Measurements from ENCODE around the gene CCDC144A. TPM values are rescaled to one million over a fixed set of nuclear protein-coding genes. Genes with fewer than 3 reads are reported as not detected.
A peak's percentile ranks its signal among the peaks of the same experiment; 100 is the strongest.
"Not testable (repeated sequence)": the region's sequence is repeated elsewhere in the genome, so short reads cannot be mapped to it uniquely, and the experiment has no call there.

The CCDC144A gene
- polyA plus RNA-seq, 3 donors: 0.05 to 0.23 TPM; not detected in 1

GRCh38 chr17:16788889-16789536 is 99.0 kb downstream of the CCDC144A start:
- H3K27me3 Mint-ChIP-seq (ENCODE audit: low read depth in 3 of 3); H3K4me2 ChIP-seq (replicated peaks; ENCODE audit: extremely low read depth, low read length, poor library complexity, severe bottlenecking); H3K4me1 ChIP-seq (ENCODE audit: control insufficient read depth in 1 of 2, insufficient read depth in 2 of 2, low read length in 2 of 2); H3K36me3 Mint-ChIP-seq; H2AFZ ChIP-seq (ENCODE audit: insufficient read depth, low read depth, low read length, poor library complexity, severe bottlenecking); H3K4me1 Mint-ChIP-seq; H3K79me2 ChIP-seq (ENCODE audit: insufficient read depth, low read length); H3K27ac Mint-ChIP-seq; H3K9me3 ChIP-seq (replicated peaks in 1 of 2; ENCODE audit: control insufficient read depth in 1 of 2, insufficient read depth in 1 of 2, low read length in 2 of 2); H4K20me1 ChIP-seq (ENCODE audit: insufficient read depth, low read length); H3K9ac ChIP-seq (ENCODE audit: insufficient read depth, low read length, poor library complexity, severe bottlenecking); H3K4me3 ChIP-seq (replicated peaks in 1 of 3; ENCODE audit: low read depth in 2 of 3, low read length in 3 of 3); intact Hi-C loops (cut with micrococcal nuclease); H3K27ac ChIP-seq (ENCODE audit: low read depth in 1 of 2, low read length in 2 of 2); H3K9me3 Mint-ChIP-seq; H3K27me3 ChIP-seq (ENCODE audit: control insufficient read depth in 2 of 2, insufficient read depth in 2 of 2, low read length in 2 of 2); H3K4me3 Mint-ChIP-seq; H3K36me3 ChIP-seq (replicated peaks in 1 of 2; ENCODE audit: control insufficient read depth in 1 of 2, insufficient read depth in 2 of 2, low read length in 2 of 2); DNase-seq: not testable (repeated sequence)
- WGBS (ENCODE audit: insufficient coverage): 60% methylated on average over 1 of the region's 11 CpGs

GRCh38 chr17:16789622-16790021 is 99.6 kb downstream of the CCDC144A start:
- H3K9me3 Mint-ChIP-seq; H3K79me2 ChIP-seq (ENCODE audit: insufficient read depth, low read length); DNase-seq; H2AFZ ChIP-seq (ENCODE audit: insufficient read depth, low read depth, low read length, poor library complexity, severe bottlenecking); H3K27ac ChIP-seq (ENCODE audit: low read depth in 1 of 2, low read length in 2 of 2); H3K9ac ChIP-seq (ENCODE audit: insufficient read depth, low read length, poor library complexity, severe bottlenecking); H3K9me3 ChIP-seq (replicated peaks in 1 of 2; ENCODE audit: control insufficient read depth in 1 of 2, insufficient read depth in 1 of 2, low read length in 2 of 2); H3K36me3 Mint-ChIP-seq; H3K4me3 Mint-ChIP-seq; H3K36me3 ChIP-seq (replicated peaks in 1 of 2; ENCODE audit: control insufficient read depth in 1 of 2, insufficient read depth in 2 of 2, low read length in 2 of 2); H3K4me2 ChIP-seq (replicated peaks; ENCODE audit: extremely low read depth, low read length, poor library complexity, severe bottlenecking); H3K4me1 ChIP-seq (ENCODE audit: control insufficient read depth in 1 of 2, insufficient read depth in 2 of 2, low read length in 2 of 2); H3K27me3 Mint-ChIP-seq (ENCODE audit: low read depth in 3 of 3); intact Hi-C loops (cut with micrococcal nuclease); H4K20me1 ChIP-seq (ENCODE audit: insufficient read depth, low read length); H3K4me3 ChIP-seq (replicated peaks in 1 of 3; ENCODE audit: low read depth in 2 of 3, low read length in 3 of 3); H3K27me3 ChIP-seq (ENCODE audit: control insufficient read depth in 2 of 2, insufficient read depth in 2 of 2, low read length in 2 of 2); H3K4me1 Mint-ChIP-seq: not testable (repeated sequence)
- peak overlapping the region in 1 of 7 donors; percentile 18 for H3K27ac Mint-ChIP-seq
- WGBS (ENCODE audit: insufficient coverage): no CpG with 5 or more reads among the region's 3 CpGs

- H3K36me3 ChIP-seq (replicated peaks in 1 of 2; ENCODE audit: control insufficient read depth in 1 of 2, insufficient read depth in 2 of 2, low read length in 2 of 2); H3K27me3 ChIP-seq (ENCODE audit: control insufficient read depth in 2 of 2, insufficient read depth in 2 of 2, low read length in 2 of 2); DNase-seq; H3K27ac Mint-ChIP-seq; H3K9me3 Mint-ChIP-seq; H3K4me1 ChIP-seq (ENCODE audit: control insufficient read depth in 1 of 2, insufficient read depth in 2 of 2, low read length in 2 of 2); intact Hi-C loops (cut with micrococcal nuclease); H4K20me1 ChIP-seq (ENCODE audit: insufficient read depth, low read length); H3K4me3 ChIP-seq (replicated peaks in 1 of 3; ENCODE audit: low read depth in 2 of 3, low read length in 3 of 3); H3K79me2 ChIP-seq (ENCODE audit: insufficient read depth, low read length); H3K9me3 ChIP-seq (replicated peaks in 1 of 2; ENCODE audit: control insufficient read depth in 1 of 2, insufficient read depth in 1 of 2, low read length in 2 of 2); H3K9ac ChIP-seq (ENCODE audit: insufficient read depth, low read length, poor library complexity, severe bottlenecking); H3K4me3 Mint-ChIP-seq; H3K4me2 ChIP-seq (replicated peaks; ENCODE audit: extremely low read depth, low read length, poor library complexity, severe bottlenecking); H3K27ac ChIP-seq (ENCODE audit: low read depth in 1 of 2, low read length in 2 of 2); H2AFZ ChIP-seq (ENCODE audit: insufficient read depth, low read depth, low read length, poor library complexity, severe bottlenecking); H3K27me3 Mint-ChIP-seq (ENCODE audit: low read depth in 3 of 3); H3K4me1 Mint-ChIP-seq; H3K36me3 Mint-ChIP-seq: not testable (repeated sequence)
- WGBS (ENCODE audit: insufficient coverage): no CpG with 5 or more reads among the region's 9 CpGs
These were observed 100.4 kb downstream of the CCDC144A start for GRCh38 chr17:16790313-16790871.

- H3K27me3 Mint-ChIP-seq (ENCODE audit: low read depth in 3 of 3); H3K4me3 Mint-ChIP-seq; H3K79me2 ChIP-seq (ENCODE audit: insufficient read depth, low read length); H3K27me3 ChIP-seq (ENCODE audit: control insufficient read depth in 2 of 2, insufficient read depth in 2 of 2, low read length in 2 of 2); H3K9me3 Mint-ChIP-seq; H4K20me1 ChIP-seq (ENCODE audit: insufficient read depth, low read length); H3K4me1 Mint-ChIP-seq; H3K36me3 ChIP-seq (replicated peaks in 1 of 2; ENCODE audit: control insufficient read depth in 1 of 2, insufficient read depth in 2 of 2, low read length in 2 of 2); H3K27ac ChIP-seq (ENCODE audit: low read depth in 1 of 2, low read length in 2 of 2); H3K9ac ChIP-seq (ENCODE audit: insufficient read depth, low read length, poor library complexity, severe bottlenecking); H3K4me1 ChIP-seq (ENCODE audit: control insufficient read depth in 1 of 2, insufficient read depth in 2 of 2, low read length in 2 of 2); H3K9me3 ChIP-seq (replicated peaks in 1 of 2; ENCODE audit: control insufficient read depth in 1 of 2, insufficient read depth in 1 of 2, low read length in 2 of 2); intact Hi-C loops (cut with micrococcal nuclease); H3K36me3 Mint-ChIP-seq; H3K27ac Mint-ChIP-seq; H2AFZ ChIP-seq (ENCODE audit: insufficient read depth, low read depth, low read length, poor library complexity, severe bottlenecking); DNase-seq; H3K4me2 ChIP-seq (replicated peaks; ENCODE audit: extremely low read depth, low read length, poor library complexity, severe bottlenecking); H3K4me3 ChIP-seq (replicated peaks in 1 of 3; ENCODE audit: low read depth in 2 of 3, low read length in 3 of 3): not testable (repeated sequence)
- WGBS (ENCODE audit: insufficient coverage): no CpG with 5 or more reads among the region's 5 CpGs
These were observed 104.2 kb downstream of the CCDC144A start for GRCh38 chr17:16794215-16794614.

Data from CD14-positive monocyte (primary cell).